GM19467 (cell line): Measurements from ENCODE around the gene ARMH2.

Source experiments
- ATAC-seq: cut with Tn5 transposase; IDR thresholded peaks from one replicate; pipeline ENCODE4 v1.9.1; 2021; ENCODE audit warnings: mild to moderate bottlenecking, moderate library complexity; ENCODE audit not compliant: unreplicated experiment

The ARMH2 gene

GRCh38 chr6:24821860-24822444 lies 23.2 kb upstream of the ARMH2 start:
- ATAC-seq: no peak

DNA sequence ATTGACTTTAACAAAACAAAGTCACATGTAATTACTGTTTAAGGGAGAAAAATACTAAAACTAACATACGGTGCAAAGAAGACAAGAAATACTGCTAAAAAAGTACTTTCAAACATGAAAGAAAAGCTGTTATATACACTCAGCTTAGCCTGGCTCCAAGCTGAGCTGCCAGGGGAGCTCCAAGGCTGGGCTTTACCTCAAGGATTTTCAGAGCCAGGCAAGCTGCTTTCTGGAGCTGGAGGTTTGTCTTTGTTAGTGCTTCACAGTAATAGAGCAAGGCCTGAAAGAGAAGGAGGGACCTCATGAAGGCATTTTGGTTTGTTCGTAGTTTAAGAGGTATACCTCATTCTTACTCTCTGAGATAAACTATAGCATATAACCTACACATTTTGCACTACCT lies 19.6 kb upstream of the ARMH2 start:
- ATAC-seq: no peak

DNA sequence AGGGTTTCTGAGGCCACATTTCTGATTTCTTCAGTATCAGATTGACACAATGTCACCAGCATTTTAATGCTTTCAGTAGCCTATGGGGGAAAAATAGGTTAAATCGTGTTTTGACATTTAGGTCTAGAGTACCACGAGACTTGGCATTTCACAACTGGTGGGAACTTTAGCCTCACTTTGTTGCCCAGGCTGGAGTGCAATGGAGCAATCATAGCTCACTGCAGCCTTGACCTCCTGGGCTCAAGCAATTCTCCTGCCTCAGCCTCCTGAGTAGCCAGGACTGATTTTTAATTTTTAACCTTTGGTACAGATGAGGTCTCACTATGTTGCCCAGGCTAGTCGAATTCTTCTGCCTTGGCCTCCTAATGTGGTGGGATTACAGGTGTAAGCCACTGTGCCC lies 11.0 kb upstream of the ARMH2 start:
- ATAC-seq: no peak

- no peak for ATAC-seq
These were observed 8.9 kb upstream of the ARMH2 start for GRCh38 chr6:24807584-24807983.

DNA sequence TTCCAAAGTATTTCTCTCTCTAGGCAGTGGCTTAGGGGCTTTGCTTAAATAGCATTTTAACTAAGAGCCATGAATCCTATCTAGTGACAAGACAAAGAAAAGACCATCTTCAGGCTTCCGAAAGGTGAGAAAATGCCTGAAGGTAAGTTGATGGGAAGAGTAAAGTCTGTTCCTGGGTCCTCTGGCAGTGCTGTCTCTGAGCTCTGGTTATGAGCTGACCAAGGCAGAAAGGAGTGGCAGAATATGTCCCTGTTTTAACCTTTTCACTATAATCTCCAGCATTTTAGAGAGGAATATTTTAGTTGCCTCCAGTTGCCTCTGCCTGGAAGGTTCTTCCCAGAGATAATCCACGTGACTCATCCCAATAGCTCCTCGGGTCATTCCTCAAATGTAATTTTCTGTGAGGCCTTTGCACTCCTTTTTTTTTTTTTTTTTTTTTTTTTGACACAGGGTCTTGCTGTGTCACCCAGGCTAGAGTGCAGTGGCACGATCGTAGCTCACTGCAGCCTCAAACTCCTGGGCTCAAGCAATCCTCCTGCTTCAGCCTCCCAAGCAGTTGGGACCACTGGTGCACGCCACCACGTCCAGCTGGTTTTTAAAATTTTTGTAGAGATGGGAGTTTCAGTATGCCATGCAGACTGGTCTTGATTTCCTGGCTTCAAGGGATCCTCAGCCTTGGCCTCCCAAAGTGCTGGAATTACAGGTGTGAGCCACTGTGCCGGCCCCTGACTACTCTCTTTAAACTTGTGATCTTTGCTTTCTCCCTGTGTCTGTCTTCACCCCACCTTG lies 3.7 kb upstream of the ARMH2 start:
- no peak for ATAC-seq

DNA sequence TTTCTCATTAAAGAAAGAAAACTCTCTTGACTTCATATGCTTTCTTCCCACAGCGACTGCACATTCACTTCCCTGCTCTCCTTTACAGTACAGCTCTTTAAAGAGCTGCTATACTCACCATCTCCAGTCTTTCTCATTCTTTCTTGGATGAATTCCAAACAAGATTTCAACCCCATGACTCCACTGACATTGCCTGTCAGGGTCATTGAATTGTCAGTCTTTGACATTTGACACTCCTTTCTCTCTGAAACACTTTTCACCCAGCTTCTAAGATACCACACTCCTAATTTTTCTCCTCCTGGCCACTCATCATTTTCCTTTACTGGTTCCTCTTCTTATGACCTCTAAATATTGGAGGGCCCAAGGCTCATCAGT lies 811 bp upstream of the ARMH2 start:
- ATAC-seq: no peak

DNA sequence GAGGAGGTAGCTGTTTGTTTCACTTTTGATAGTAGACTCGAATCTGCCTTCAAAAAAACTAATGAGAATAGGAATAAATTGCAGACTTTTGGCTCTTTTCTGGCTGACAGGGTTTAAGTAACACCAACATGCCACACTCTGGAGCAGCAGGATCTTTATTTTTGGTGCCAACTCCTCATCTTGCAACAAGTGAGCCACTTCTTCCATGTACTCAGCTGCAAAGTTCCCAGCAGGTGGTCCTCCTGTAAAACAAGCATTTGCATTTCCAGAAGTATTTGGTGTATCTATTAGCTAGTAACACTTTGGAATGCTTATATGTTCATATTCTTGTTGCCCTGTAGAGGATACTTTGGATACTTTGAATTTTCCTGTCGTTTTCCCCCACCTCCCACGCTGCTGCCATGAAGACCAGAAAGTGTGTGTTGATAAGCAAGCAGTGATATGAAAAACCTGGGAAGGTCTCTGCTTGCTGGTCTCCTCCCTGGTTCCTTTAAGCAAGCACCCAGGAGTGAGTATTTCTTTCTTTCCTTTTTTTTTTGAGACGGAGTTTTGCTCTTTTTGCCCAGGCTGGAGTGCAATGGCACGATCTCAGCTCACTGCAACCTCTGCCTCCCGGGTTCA lies 1.0 kb downstream of the ARMH2 start:
- no peak for ATAC-seq

GRCh38 chr6:24796616-24797290 lies 2.0 kb downstream of the ARMH2 start:
- ATAC-seq: no peak

GRCh38 chr6:24795106-24795505 lies 3.6 kb downstream of the ARMH2 start:
- ATAC-seq: no peak

DNA sequence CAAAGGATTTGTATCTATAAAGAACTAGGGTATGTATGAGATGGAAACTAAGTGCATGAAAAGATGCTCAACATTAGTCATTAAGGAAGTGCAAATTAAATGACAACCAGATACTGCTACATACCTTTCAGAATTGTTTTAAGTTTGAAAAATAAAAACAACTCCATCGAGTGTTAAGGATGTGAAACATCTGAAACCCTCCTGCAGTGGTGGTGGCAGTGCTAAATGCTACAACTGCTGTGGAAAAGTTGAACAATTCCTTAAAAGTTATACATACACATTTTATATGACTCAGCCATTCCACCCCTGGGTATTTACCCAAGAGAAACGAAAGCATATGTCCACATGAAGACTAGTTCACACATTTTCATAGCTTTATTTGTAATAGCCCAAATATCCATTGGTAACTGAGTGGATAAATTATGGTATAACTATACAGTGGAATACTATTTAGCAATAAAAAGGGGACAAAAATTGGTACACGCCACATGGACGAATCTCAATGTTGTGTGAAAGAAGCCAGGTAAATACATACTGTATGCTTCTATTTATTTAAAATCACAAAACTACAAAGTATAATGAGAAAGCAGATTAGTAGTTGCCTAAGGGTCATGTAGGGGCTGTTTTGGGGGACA lies 10.6 kb downstream of the ARMH2 start:
- ATAC-seq: no peak

DNA sequence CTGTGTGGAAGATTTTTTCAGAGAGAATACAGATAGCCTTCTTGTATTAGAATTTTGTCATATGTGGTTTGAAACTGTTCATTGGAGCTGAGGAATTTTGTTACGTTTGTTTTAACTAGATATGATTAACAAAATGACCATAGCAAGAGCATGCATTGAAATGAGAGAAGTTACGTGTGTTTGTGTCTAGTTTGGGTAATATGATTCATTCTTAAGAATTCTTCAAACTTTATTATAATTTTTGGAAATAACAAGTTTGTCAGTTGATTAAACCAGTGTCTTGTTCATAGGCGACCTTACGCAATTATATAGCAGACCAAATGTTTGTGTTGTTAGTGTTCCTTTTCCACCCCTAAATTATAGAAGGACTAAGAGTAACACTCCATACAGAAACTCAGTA lies 18.5 kb downstream of the ARMH2 start:
- ATAC-seq: no peak

GRCh38 chr6:24779416-24780016 lies 19.2 kb downstream of the ARMH2 start:
- ATAC-seq: no peak

DNA sequence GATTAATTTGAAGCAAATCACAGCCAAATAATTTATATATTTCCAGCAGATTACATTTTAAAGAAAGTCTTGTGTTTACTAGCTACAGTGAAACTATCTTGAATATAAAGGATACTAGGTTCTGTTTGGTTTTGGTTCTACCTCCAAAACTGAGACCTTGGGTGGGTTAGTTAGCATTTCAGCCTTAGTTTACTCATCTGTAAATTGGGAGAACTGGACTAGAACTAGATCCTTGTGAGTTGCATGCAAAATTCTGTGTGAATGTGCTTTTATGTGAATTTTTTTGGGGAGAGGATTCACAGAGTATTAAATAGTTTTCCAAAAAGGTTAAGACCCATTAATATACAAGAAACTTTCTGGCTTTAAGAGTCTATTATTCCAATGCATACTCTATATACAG lies 19.8 kb downstream of the ARMH2 start:
- ATAC-seq: no peak

- no peak for ATAC-seq
These were observed 20.6 kb downstream of the ARMH2 start for GRCh38 chr6:24778121-24778520.

- ATAC-seq: no peak
These were observed 21.5 kb downstream of the ARMH2 start for GRCh38 chr6:24777227-24777626.

GRCh38 chr6:24775520-24776058 lies 23.1 kb downstream of the ARMH2 start:
- ATAC-seq: peak; percentile 10

GRCh38 chr6:24774696-24775519 lies 23.8 kb downstream of the ARMH2 start, which contains the start of gene GMNN:
GMNN (plus strand) TSS chr6:24774937; CDS start chr6:24777247, 2,310 bp downstream.
- peak; percentile 87 for ATAC-seq

- ATAC-seq: no peak
These were observed 30.4 kb downstream of the ARMH2 start for GRCh38 chr6:24768361-24768760.

GRCh38 chr6:24766680-24767462 lies 31.8 kb downstream of the ARMH2 start:
- no peak for ATAC-seq
